Measurements from ENCODE around the gene CDC23.

- no peak for TF ChIP-seq POLR2AphosphoS5 (IDR thresholded peaks at IDR 0.05; ENCODE audit: low read depth, low read length)
- TF ChIP-seq TAF1 (IDR thresholded peaks at IDR 0.05; ENCODE audit: borderline replicate concordance, insufficient read depth, low read length) = no peak
- TF ChIP-seq SIN3A (IDR thresholded peaks at IDR 0.05; ENCODE audit: borderline replicate concordance, insufficient read depth, low read length) = no peak
These were observed 24.5 kb downstream of the CDC23 start for GRCh38 chr5:138188626-138189025.
